ENCODE data around the gene FAM13A.

FAM13A gene

DNA sequence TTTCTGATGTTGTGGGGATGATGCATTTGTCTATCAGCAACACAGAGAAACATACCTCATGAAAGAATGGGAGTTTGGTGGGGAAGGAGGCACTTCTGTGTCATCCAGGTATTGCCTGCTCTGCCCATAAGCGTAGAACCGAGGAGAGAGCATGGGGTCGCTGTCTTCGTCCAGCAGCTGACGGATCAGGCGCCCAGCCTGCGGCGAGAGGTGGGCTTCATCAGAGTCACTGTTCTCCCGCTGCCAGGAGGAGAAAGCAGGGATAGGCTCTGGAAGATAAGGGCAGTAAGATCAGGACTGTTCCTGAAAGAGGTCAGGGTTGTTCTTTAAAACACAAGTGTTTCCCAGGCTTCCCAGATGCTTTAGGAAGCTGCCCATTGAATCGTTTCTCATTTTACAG is 306.6 kb downstream of the FAM13A start:
- TF ChIP-seq, protein P1, sequence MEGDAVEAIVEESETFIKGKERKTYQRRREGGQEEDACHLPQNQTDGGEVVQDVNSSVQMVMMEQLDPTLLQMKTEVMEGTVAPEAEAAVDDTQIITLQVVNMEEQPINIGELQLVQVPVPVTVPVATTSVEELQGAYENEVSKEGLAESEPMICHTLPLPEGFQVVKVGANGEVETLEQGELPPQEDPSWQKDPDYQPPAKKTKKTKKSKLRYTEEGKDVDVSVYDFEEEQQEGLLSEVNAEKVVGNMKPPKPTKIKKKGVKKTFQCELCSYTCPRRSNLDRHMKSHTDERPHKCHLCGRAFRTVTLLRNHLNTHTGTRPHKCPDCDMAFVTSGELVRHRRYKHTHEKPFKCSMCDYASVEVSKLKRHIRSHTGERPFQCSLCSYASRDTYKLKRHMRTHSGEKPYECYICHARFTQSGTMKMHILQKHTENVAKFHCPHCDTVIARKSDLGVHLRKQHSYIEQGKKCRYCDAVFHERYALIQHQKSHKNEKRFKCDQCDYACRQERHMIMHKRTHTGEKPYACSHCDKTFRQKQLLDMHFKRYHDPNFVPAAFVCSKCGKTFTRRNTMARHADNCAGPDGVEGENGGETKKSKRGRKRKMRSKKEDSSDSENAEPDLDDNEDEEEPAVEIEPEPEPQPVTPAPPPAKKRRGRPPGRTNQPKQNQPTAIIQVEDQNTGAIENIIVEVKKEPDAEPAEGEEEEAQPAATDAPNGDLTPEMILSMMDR (IDR thresholded peaks at IDR 0.05), result no peak
- TF ChIP-seq ZFX (IDR thresholded peaks at IDR 0.05; ENCODE audit: borderline replicate concordance), result no peak
- no peak overlapping the region for H3K27ac ChIP-seq

DNA sequence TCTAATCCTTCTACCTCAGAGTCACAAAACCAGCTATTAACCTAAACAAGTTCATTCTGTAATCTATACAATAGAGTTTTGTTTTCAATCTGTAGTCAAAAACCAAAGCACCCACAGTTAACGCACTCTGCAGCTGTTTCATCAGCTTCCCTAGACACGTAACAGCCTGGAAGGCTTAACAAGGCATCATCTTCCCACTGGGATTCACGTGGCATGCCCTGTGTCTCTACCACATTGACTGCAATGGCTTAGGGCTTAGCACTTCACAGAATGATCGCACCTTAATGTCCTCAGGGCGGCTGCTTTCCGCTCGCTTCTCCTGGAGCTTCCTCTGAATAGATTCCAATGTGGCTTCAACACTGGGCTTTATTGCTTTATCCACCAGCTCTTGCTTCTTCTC is 309.6 kb downstream of the FAM13A start:
- TF ChIP-seq, protein P1 (IDR thresholded peaks at IDR 0.05), result no peak
- no peak for TF ChIP-seq ZFX (IDR thresholded peaks at IDR 0.05; ENCODE audit: borderline replicate concordance)
- H3K27ac ChIP-seq, result no peak overlapping the region

DNA sequence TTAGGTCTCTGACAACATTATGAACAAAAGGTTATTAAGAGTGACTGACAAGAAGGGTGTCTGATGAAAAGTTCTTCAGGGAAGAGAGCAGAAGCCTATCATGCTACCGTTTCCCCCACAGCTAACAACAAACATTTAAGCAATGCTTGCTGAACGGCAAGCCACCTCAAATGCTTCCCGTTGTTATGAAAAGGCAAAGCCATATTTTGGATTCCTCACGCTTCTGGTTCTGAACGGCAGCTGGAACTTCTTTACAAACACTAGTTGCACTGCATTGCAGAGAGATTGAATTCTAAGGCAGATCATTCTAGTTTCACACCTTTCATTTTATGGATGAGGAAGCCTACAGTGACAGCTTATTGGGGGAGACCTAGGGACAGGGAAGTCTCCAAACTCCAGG is 310.8 kb downstream of the FAM13A start:
- H3K27ac ChIP-seq, result no peak overlapping the region
- TF ChIP-seq, protein P1 (IDR thresholded peaks at IDR 0.05), result no peak
- no peak for TF ChIP-seq ZFX (IDR thresholded peaks at IDR 0.05; ENCODE audit: borderline replicate concordance)

DNA sequence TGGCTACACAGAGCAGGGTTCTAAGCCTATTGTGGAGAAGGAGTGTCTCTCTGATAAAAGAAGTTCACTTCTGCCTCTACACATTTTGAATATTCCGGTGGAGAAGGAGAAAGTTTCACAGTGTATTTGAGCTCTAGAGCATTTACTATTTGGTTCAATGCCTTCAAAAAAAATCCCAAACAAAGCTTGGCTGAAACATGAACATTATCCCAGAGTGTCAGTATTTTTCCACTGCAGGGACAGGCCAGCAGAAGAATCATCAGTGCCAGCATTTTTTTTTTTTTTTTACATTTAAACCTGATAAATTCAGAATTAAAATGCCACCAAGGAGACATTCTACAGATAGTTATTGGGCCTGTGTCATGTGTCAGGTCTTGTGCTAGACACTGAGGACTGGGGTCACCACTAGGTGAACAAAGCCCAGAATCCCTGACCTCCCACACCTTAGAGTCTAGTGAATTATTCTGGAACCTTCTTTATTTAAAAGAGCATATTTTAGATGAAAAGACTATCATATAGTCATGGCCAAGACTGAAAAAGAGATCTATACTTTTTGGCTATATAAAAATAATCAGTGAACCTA is 311.3 kb downstream of the FAM13A start:
- TF ChIP-seq, protein P1 (IDR thresholded peaks at IDR 0.05), result no peak
- TF ChIP-seq ZFX (IDR thresholded peaks at IDR 0.05; ENCODE audit: borderline replicate concordance), result no peak
- no peak overlapping the region for H3K27ac ChIP-seq

DNA sequence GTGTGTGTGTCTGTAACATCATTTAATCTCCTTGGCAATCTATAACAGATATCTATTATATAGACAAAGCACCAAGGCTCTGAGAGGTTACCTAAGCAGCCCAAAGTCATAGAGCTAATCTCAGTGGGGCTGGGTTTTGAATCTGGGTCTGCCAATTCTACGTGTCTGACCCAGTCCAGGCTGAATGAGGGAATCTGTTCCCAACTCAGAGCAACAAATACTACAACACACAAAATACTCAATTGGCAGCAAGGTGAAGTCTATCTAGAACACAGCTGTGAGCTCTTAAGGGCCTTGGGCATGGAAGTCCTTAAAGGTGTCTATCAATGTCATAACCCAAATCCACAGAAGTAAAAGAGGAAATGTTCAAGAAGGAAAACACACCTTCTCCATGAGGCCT is 311.8 kb downstream of the FAM13A start:
- TF ChIP-seq, protein P1 (IDR thresholded peaks at IDR 0.05), result no peak
- TF ChIP-seq ZFX (IDR thresholded peaks at IDR 0.05; ENCODE audit: borderline replicate concordance), result no peak
- H3K27ac ChIP-seq, result no peak overlapping the region

DNA sequence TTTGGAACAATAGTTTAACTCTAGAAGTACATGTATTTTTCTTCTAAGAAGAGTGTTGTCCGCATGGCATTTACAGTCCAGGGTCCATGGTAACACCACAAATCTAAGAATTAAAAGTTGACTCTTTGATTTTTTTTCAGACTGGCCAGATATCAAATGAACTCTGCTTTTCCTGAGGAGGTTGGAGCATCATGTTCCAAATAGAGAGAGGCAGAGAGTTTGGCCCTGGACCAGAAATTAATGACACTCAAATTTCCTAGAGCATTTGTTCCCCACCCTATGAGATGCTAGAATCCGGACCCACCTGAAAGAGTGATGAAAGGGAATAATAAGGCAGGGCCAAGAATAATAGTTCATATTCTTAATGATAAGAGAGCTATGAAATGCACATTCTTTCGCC is 312.4 kb downstream of the FAM13A start:
- TF ChIP-seq ZFX (IDR thresholded peaks at IDR 0.05; ENCODE audit: borderline replicate concordance), result no peak
- TF ChIP-seq, protein P1 (IDR thresholded peaks at IDR 0.05), result no peak

DNA sequence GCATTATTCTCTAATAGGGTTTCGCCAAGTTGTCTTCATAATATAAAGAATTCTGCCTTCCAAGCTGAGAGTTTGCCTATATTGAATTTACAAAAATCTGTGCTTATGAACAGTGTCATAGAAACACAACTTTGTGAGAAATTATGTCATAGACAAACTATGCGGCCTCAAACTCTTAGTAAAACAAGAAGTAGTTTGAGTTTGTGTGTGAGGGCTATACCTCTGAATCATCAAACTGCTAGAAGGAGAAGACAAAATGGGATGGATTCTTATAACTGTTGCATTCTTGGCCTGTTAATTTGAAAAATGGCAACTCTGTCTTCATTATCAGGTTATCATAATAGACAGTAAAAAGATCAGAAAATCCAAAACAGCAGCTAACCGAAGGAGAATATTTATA is 313.3 kb downstream of the FAM13A start:
- no peak overlapping the region for H3K27ac ChIP-seq
- TF ChIP-seq ZFX (IDR thresholded peaks at IDR 0.05; ENCODE audit: borderline replicate concordance), result no peak
- TF ChIP-seq, protein P1 (IDR thresholded peaks at IDR 0.05), result no peak

More for the DNA sequence above, 312.4 kb downstream of the FAM13A start:
- no peak overlapping the region for H3K27ac ChIP-seq
